HG03108 (cell line): ENCODE measurements around the gene EME2.

ENCODE experiments used
- ATAC-seq: cut with Tn5 transposase; IDR thresholded peaks from one replicate; pipeline ENCODE4 v1.9.1; 2021; ENCODE audit warnings: moderate library complexity; ENCODE audit not compliant: unreplicated experiment

EME2 gene

GRCh38 chr16:1777375-1778199, 5.0 kb downstream of the EME2 start:
- ATAC-seq = no peak

GRCh38 chr16:1778200-1779179, 5.9 kb downstream of the EME2 start:
- no peak for ATAC-seq

- no peak for ATAC-seq
These were observed 6.7 kb downstream of the EME2 start for GRCh38 chr16:1779234-1779701.

- no peak for ATAC-seq
These were observed 7.4 kb downstream of the EME2 start for GRCh38 chr16:1779741-1780676.

GRCh38 chr16:1780677-1781072, 8.1 kb downstream of the EME2 start:
- no peak for ATAC-seq

GRCh38 chr16:1781254-1781653, 8.6 kb downstream of the EME2 start:
- ATAC-seq = no peak

- no peak for ATAC-seq
These were observed 9.3 kb downstream of the EME2 start for GRCh38 chr16:1781758-1782407.

GRCh38 chr16:1782408-1783264, 10.0 kb downstream of the EME2 start, which contains the start of the genes NUBP2 and SPSB3:
NUBP2 (plus strand) TSS chr16:1782960; CDS start chr16:1783021, 61 bp downstream.
SPSB3 (minus strand) TSS chr16:1782571; CDS start chr16:1781483, 1,088 bp downstream.
- ATAC-seq = peak; percentile 83

- no peak for ATAC-seq
These were observed 12.6 kb downstream of the EME2 start for GRCh38 chr16:1784977-1785845.

GRCh38 chr16:1785846-1786170, 13.2 kb downstream of the EME2 start:
- no peak for ATAC-seq

GRCh38 chr16:1786242-1787055, 13.8 kb downstream of the EME2 start:
- ATAC-seq = no peak

GRCh38 chr16:1787056-1787321, 14.4 kb downstream of the EME2 start:
- no peak for ATAC-seq

GRCh38 chr16:1787322-1788094, 14.9 kb downstream of the EME2 start:
- ATAC-seq = no peak

GRCh38 chr16:1788095-1788707, 15.6 kb downstream of the EME2 start:
- ATAC-seq = no peak

GRCh38 chr16:1788708-1789100, 16.1 kb downstream of the EME2 start:
- ATAC-seq = no peak

- ATAC-seq = no peak
These were observed 17.0 kb downstream of the EME2 start for GRCh38 chr16:1789643-1790045.
